Endothelial cell of umbilical vein (primary cell): ENCODE data around the gene EREG.

Experiments
- CTCF ChIP-seq, 2 donors: IDR thresholded peaks; 1 replicate in 1 of 2; 2 replicates in 1 of 2; pipeline ENCODE4 v1.5.1; 2011; ENCODE audit warnings: low read length in 2 of 2, mild to moderate bottlenecking in 2 of 2, moderate library complexity in 2 of 2, control low read depth in 1 of 2, inconsistent platforms in 1 of 2, low read depth in 1 of 2; ENCODE audit not compliant: insufficient read depth in 1 of 2; ENCODE audit errors: extremely low read depth in 1 of 2
- EZH2 ChIP-seq: IDR thresholded peaks from 2 replicates; pipeline ENCODE4 v1.6.1; 2012; ENCODE audit warnings: borderline replicate concordance, low read depth, mild to moderate bottlenecking, moderate library complexity, low read length, inconsistent platforms; ENCODE audit not compliant: severe bottlenecking
- FOS ChIP-seq: IDR thresholded peaks from 2 replicates; pipeline ENCODE4 v1.6.1; 2011; ENCODE audit warnings: mild to moderate bottlenecking, low read length, moderate library complexity, borderline replicate concordance; ENCODE audit not compliant: insufficient read depth
- GATA2 ChIP-seq: IDR thresholded peaks from 2 replicates; pipeline ENCODE4 v1.7.0; 2011; ENCODE audit warnings: low read depth, mild to moderate bottlenecking, moderate library complexity, mixed read lengths, low read length; ENCODE audit not compliant: insufficient read length, insufficient read depth
- JUN ChIP-seq: IDR thresholded peaks from 2 replicates; pipeline ENCODE4 v1.6.1; 2011; ENCODE audit warnings: borderline replicate concordance, low read depth; ENCODE audit not compliant: insufficient read length, insufficient read depth
- MYC ChIP-seq: IDR thresholded peaks from one replicate; pipeline ENCODE4 v1.6.1; 2011; ENCODE audit warnings: mild to moderate bottlenecking, low read depth, low read length
- POLR2A ChIP-seq: IDR thresholded peaks from 2 replicates; pipeline ENCODE4 v1.6.1; 2012; ENCODE audit warnings: low read depth, mild to moderate bottlenecking, control low read depth, low read length
- POLR2AphosphoS5 ChIP-seq: IDR thresholded peaks from 2 replicates; pipeline ENCODE4 v1.6.1; 2012; ENCODE audit warnings: low read depth, mild to moderate bottlenecking, control low read depth, low read length, moderate library complexity; ENCODE audit not compliant: insufficient read depth
- TF ChIP-seq, protein P1 (sequence below): IDR thresholded peaks from 2 replicates; pipeline ENCODE4 v1.6.1; 2011; ENCODE audit not compliant: insufficient read depth, insufficient read length

DNA sequence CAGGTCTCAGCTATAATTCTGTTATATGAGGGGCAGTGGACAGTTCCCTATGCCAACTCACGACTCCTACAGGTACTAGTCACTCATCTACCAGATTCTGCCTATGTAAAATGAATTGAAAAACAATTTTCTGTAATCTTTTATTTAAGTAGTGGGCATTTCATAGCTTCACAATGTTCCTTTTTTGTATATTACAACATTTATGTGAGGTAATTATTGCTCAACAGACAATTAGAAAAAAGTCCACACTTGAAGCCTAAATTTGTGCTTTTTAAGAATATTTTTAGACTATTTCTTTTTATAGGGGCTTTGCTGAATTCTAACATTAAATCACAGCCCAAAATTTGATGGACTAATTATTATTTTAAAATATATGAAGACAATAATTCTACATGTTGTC, 20.4 kb downstream of the EREG start:
- TF ChIP-seq CTCF (IDR thresholded peaks at IDR 0.05; ENCODE audit: extremely low read depth in 1 of 2, insufficient read depth in 1 of 2, low read depth in 1 of 2, low read length in 2 of 2) (no peak), POLR2A (no peak), POLR2AphosphoS5 (no peak), EZH2 (no peak), GATA2 (no peak), FOS (no peak), JUN (no peak), MYC (no peak)
- TF ChIP-seq, protein P1, sequence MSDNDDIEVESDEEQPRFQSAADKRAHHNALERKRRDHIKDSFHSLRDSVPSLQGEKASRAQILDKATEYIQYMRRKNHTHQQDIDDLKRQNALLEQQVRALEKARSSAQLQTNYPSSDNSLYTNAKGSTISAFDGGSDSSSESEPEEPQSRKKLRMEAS = no peak
